NCI-H187 treated with DMSO at 0.1 percent for 48 hours (cell line): Measurements from ENCODE around the gene RFFL.
"Not testable (repeated sequence)": the region's sequence is repeated elsewhere in the genome, so short reads cannot be mapped to it uniquely, and the experiment has no call there.

Experiments used
- DNase-seq: peaks from one replicate; lab custom pipeline; 2025; lab: John Stamatoyannopoulos, UW

The RFFL gene

GRCh38 chr17:35063514-35064223, at the start of gene RFFL:
Gene RFFL, minus strand, starts transcription at chr17:35063707. Its CDS starts 37,154 bp downstream, at chr17:35026553.
- no peak for DNase-seq

- not testable (repeated sequence) for DNase-seq
Measured at GRCh38 chr17:35110791-35111190, 47.3 kb upstream of the RFFL start.

GRCh38 chr17:35104844-35105450, 41.4 kb upstream of the RFFL start:
- DNase-seq, result no peak

GRCh38 chr17:35103271-35103670, 39.8 kb upstream of the RFFL start:
- DNase-seq, result no peak

GRCh38 chr17:35101725-35102124, 38.2 kb upstream of the RFFL start:
- no peak for DNase-seq

GRCh38 chr17:35101036-35101435, 37.5 kb upstream of the RFFL start:
- DNase-seq, result no peak

- DNase-seq, result no peak
Measured at GRCh38 chr17:35099908-35100307, 36.4 kb upstream of the RFFL start.

- no peak for DNase-seq
Measured at GRCh38 chr17:35097776-35098175, 34.3 kb upstream of the RFFL start.

- DNase-seq, result no peak
Measured at GRCh38 chr17:35095741-35096140, 32.2 kb upstream of the RFFL start.

GRCh38 chr17:35094902-35095301, 31.4 kb upstream of the RFFL start:
- DNase-seq, result no peak

GRCh38 chr17:35090707-35091106, 27.2 kb upstream of the RFFL start:
- DNase-seq, result not testable (repeated sequence)

- no peak for DNase-seq
Measured at GRCh38 chr17:35089586-35090296, 26.2 kb upstream of the RFFL start.

GRCh38 chr17:35088881-35089585, 25.5 kb upstream of the RFFL start:
- DNase-seq, result peak; percentile 5

GRCh38 chr17:35088356-35088880, 24.9 kb upstream of the RFFL start:
- DNase-seq, result no peak

- no peak for DNase-seq
Measured at GRCh38 chr17:35087731-35088355, 24.3 kb upstream of the RFFL start.

- DNase-seq, result no peak
Measured at GRCh38 chr17:35086931-35087573, 23.5 kb upstream of the RFFL start.

- DNase-seq, result no peak
Measured at GRCh38 chr17:35086164-35086563, 22.7 kb upstream of the RFFL start.

GRCh38 chr17:35084987-35085386, 21.5 kb upstream of the RFFL start:
- no peak for DNase-seq

- no peak for DNase-seq
Measured at GRCh38 chr17:35083071-35083470, 19.6 kb upstream of the RFFL start.

GRCh38 chr17:35082073-35082657, 18.7 kb upstream of the RFFL start:
- no peak for DNase-seq

GRCh38 chr17:35081638-35082037, 18.1 kb upstream of the RFFL start:
- DNase-seq, result no peak
